ENCODE data around the gene CYP4F8. TPM values are rescaled to one million over a fixed set of nuclear protein-coding genes. Genes with fewer than 3 reads are reported as not detected.
"Not testable (repeated sequence)": the region's sequence is repeated elsewhere in the genome, so short reads cannot be mapped to it uniquely, and the experiment has no call there.

The CYP4F8 gene
- total RNA-seq, 6 donors from 2014 or later: not detected

DNA sequence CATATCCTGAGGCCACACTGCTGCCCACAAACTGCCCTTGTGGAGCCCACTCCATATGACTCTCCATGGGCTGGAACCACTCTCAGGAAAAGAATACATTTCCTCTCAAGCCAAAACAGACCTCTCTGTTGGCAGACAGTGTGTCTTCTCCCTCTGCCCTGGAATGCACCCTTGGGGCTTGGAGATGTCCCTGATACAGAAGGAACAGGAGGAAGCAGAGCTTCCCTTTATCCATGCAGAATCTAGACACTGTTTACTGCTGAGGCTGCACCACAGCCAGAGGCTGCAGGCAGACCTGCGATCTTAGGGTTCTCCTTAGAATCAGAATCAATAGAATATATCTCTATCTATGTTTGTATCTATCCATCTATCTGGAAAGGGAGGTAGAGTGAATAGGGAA lies 26.8 kb upstream of the CYP4F8 start:
- TF ChIP-seq CTCF (IDR thresholded peaks at IDR 0.05) (no peak), EP300 (IDR thresholded peaks at IDR 0.05) (no peak), POLR2AphosphoS5 (IDR thresholded peaks at IDR 0.05) (no peak), POLR2A (IDR thresholded peaks at IDR 0.05) (no peak)
- no peak for ATAC-seq (ENCODE audit: low FRiP score in 2 of 2)
- no peaks in the 10 kb centered on the region for H3K27me3 ChIP-seq
- 52 to 82% methylated on average over 1 of the region's 1 CpG for WGBS, 2 donors
- no peak overlapping the region for H3K4me3 ChIP-seq
- H3K4me1 ChIP-seq: peaks cover 3 to 10% (median 6%) of the 10 kb centered on the region in 4 donors
- H3K27ac ChIP-seq: peak overlapping the region in 2 of 4 donors; percentile 0 to 62
- H3K36me3 ChIP-seq: no peaks in the 10 kb centered on the region
- no peaks in the 10 kb centered on the region for H3K9me3 ChIP-seq
- DNase-seq: no peak

DNA sequence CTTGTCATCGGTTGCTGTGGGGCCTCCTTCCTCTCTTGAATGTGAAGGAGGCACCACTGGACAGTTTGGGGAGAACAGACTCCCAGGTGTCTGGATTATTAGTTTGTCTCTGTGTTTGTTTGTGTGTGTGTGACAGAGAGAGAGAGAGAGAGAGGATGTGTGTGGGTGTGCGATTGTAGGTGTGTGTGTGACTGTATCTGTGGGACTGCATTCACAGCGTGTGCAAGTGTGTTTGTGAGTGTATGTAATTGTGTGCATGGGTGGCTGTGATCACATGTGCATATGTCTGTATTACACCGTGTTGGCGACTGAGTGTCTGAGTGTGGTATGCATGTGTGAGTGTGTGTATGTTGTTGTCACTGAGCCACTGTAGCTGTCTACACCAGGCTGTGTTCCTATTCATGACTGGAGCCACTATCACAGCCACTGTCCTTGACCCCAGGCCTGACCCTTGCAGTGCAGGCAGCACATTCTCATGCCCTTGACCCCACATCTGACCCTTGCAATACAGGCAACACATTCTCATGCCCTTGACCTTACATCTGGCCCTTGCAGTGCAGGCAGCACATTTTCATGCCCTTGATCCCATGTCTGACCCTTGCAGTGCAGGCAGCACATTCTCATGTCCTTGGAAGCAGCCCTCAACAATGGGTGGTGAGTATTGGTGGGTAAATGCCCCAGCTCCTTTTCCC lies 25.1 kb upstream of the CYP4F8 start:
- 73 to 83% methylated on average over 5 of the region's 5 CpGs for WGBS, 2 donors
- Histone ChIP-seq H3K27me3 (no peaks in the 10 kb centered on the region), H3K4me1 (peaks cover 0 to 4% (median 0%) of the 10 kb centered on the region in 4 donors), H3K36me3 (no peaks in the 10 kb centered on the region), H3K27ac (no peak overlapping the region), H3K4me3 (no peak overlapping the region), H3K9me3 (no peaks in the 10 kb centered on the region)
- ATAC-seq (ENCODE audit: low FRiP score in 2 of 2): no peak
- no peak for TF ChIP-seq EP300 (IDR thresholded peaks at IDR 0.05)
- no peak for TF ChIP-seq POLR2A (IDR thresholded peaks at IDR 0.05)
- TF ChIP-seq POLR2AphosphoS5 (IDR thresholded peaks at IDR 0.05): no peak
- no peak for TF ChIP-seq CTCF (IDR thresholded peaks at IDR 0.05)
- peak in 1 of 2 donors; percentile 14 for DNase-seq

GRCh38 chr19:15591796-15592195 lies 23.2 kb upstream of the CYP4F8 start:
- 46 to 59% methylated on average over 3 to 4 of the region's 4 CpGs for WGBS, 2 donors
- Histone ChIP-seq H3K4me3 (no peak overlapping the region), H3K27me3 (no peaks in the 10 kb centered on the region), H3K4me1 (peaks cover 0 to 4% (median 0%) of the 10 kb centered on the region in 4 donors), H3K27ac (no peak overlapping the region), H3K36me3 (no peaks in the 10 kb centered on the region), H3K9me3 (peaks cover 0 to 3% (median 3%) of the 10 kb centered on the region in 4 donors)
- ATAC-seq (ENCODE audit: low FRiP score in 2 of 2): peak in 1 of 2 donors; percentile 46
- no peak for DNase-seq
- TF ChIP-seq CTCF (IDR thresholded peaks at IDR 0.05) (no peak), EP300 (IDR thresholded peaks at IDR 0.05) (no peak), POLR2A (IDR thresholded peaks at IDR 0.05) (no peak), POLR2AphosphoS5 (IDR thresholded peaks at IDR 0.05) (no peak)

DNA sequence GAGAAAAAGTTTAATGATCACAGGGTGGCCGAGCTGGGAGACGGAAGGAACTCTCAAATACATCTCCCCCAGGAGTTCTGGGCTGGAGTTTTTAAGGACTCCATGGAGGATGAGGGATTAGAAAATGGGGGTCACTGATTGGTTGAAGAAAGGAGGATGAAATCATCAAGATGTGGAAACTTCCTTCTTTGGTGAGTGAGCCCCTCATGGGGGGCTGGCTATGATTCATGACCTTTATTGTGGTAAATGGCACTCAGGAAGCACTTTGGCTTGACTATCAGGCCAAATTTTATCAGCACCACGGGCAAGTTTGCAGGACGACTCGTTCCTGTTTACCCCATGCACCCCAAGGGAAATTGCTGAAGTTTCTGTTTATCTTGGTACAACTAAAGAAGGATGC lies 22.5 kb upstream of the CYP4F8 start:
- H3K27ac ChIP-seq; H3K4me3 ChIP-seq; H3K36me3 ChIP-seq; H3K9me3 ChIP-seq; H3K4me1 ChIP-seq; ATAC-seq (ENCODE audit: low FRiP score in 2 of 2); DNase-seq; H3K27me3 ChIP-seq: not testable (repeated sequence)
- WGBS, 2 donors: 25 to 29% methylated on average over 5 of the region's 5 CpGs

DNA sequence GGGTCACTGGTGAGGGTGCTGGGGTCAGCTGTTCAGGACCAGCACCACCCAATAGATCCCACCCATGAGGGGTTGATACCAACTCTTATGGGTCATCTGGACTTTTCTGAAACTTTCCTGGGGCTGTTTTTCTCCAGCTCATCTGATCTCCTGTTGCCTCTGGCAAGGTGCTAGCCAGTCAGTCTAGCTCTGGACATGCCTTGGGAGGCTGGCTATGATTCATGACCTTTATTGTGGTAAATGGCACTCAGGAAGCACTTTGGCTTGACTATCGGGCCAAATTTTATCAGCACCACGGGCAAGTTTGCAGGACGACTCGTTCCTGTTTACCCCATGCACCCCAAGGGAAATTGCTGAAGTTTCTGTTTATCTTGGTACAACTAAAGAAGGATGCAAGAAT lies 21.3 kb upstream of the CYP4F8 start:
- H3K9me3 ChIP-seq; H3K36me3 ChIP-seq; DNase-seq; H3K4me1 ChIP-seq; H3K27me3 ChIP-seq; H3K27ac ChIP-seq; H3K4me3 ChIP-seq; ATAC-seq (ENCODE audit: low FRiP score in 2 of 2): not testable (repeated sequence)
- WGBS, 2 donors: 39% methylated on average over 4 of the region's 4 CpGs

- 35 to 43% methylated on average over 5 to 6 of the region's 6 CpGs for WGBS, 2 donors
- H3K36me3 ChIP-seq: no peaks in the 10 kb centered on the region
These were observed 19.9 kb upstream of the CYP4F8 start for GRCh38 chr19:15595069-15595468.

GRCh38 chr19:15607978-15608925 lies 6.8 kb upstream of the CYP4F8 start:
- H3K27ac ChIP-seq; H3K36me3 ChIP-seq; H3K9me3 ChIP-seq; ATAC-seq (ENCODE audit: low FRiP score in 2 of 2); H3K27me3 ChIP-seq; H3K4me3 ChIP-seq; H3K4me1 ChIP-seq: not testable (repeated sequence)
- 83 to 87% methylated on average over 6 to 22 of the region's 27 CpGs for WGBS, 2 donors
- DNase-seq: peak in 1 of 2 donors; percentile 57

More at GRCh38 chr19:15595069-15595468, 19.9 kb upstream of the CYP4F8 start:
- peaks cover 0 to 6% (median 5%) of the 10 kb centered on the region in 4 donors for H3K9me3 ChIP-seq
- ATAC-seq (ENCODE audit: low FRiP score in 2 of 2) (no peak), DNase-seq (no peak)
- H3K4me3 ChIP-seq: no peak overlapping the region
- no peaks in the 10 kb centered on the region for H3K27me3 ChIP-seq
- no peaks in the 10 kb centered on the region for H3K4me1 ChIP-seq
- H3K27ac ChIP-seq: no peak overlapping the region
- TF ChIP-seq POLR2A (IDR thresholded peaks at IDR 0.05) (no peak), CTCF (IDR thresholded peaks at IDR 0.05) (no peak), POLR2AphosphoS5 (IDR thresholded peaks at IDR 0.05) (no peak), EP300 (IDR thresholded peaks at IDR 0.05) (no peak)

All from upper lobe of left lung (tissue), 6 donors.